NB4 (cell line): ENCODE results near the gene RMP24.

ENCODE experiments used
- POLR2A ChIP-seq: IDR thresholded peaks from 2 replicates; pipeline ENCODE4 v1.6.1; 2011; ENCODE audit warnings: mild to moderate bottlenecking; ENCODE audit not compliant: insufficient read length; ENCODE audit errors: extremely low read depth
- TF ChIP-seq, protein P1 (sequence below): IDR thresholded peaks from 2 replicates; pipeline ENCODE4 v1.6.1; 2011; ENCODE audit warnings: low read depth, low read length
- TF ChIP-seq, protein P2 (sequence below): IDR thresholded peaks from one replicate; pipeline ENCODE4 v1.5.1; 2012; ENCODE audit warnings: low read depth, low read length

DNA sequence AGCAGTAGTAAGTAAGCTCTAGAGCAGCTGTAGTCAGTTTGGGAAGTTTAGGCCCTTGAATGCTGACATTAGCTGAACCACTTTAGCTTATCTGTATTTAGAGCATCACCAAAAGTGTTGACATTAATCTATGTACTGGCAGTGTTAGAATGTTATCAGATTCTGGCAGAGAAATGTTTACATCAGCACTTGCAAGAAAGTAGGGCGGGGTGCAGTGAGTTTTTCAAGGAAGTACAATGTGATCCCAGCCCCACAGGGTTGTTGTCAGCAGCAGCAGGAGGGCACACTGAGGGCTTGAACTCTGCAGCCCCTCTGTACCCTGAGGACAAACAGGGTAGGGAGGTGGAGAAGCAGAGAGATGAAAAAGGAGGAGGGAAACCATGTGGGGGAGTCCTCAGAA lies 35.5 kb upstream of the RMP24 start:
- TF ChIP-seq, protein P1, sequence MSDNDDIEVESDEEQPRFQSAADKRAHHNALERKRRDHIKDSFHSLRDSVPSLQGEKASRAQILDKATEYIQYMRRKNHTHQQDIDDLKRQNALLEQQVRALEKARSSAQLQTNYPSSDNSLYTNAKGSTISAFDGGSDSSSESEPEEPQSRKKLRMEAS: no peak
- TF ChIP-seq, protein P2, sequence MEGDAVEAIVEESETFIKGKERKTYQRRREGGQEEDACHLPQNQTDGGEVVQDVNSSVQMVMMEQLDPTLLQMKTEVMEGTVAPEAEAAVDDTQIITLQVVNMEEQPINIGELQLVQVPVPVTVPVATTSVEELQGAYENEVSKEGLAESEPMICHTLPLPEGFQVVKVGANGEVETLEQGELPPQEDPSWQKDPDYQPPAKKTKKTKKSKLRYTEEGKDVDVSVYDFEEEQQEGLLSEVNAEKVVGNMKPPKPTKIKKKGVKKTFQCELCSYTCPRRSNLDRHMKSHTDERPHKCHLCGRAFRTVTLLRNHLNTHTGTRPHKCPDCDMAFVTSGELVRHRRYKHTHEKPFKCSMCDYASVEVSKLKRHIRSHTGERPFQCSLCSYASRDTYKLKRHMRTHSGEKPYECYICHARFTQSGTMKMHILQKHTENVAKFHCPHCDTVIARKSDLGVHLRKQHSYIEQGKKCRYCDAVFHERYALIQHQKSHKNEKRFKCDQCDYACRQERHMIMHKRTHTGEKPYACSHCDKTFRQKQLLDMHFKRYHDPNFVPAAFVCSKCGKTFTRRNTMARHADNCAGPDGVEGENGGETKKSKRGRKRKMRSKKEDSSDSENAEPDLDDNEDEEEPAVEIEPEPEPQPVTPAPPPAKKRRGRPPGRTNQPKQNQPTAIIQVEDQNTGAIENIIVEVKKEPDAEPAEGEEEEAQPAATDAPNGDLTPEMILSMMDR: no peak
- TF ChIP-seq POLR2A: no peak
